Measurements from ENCODE around the gene APH1A.

DNA sequence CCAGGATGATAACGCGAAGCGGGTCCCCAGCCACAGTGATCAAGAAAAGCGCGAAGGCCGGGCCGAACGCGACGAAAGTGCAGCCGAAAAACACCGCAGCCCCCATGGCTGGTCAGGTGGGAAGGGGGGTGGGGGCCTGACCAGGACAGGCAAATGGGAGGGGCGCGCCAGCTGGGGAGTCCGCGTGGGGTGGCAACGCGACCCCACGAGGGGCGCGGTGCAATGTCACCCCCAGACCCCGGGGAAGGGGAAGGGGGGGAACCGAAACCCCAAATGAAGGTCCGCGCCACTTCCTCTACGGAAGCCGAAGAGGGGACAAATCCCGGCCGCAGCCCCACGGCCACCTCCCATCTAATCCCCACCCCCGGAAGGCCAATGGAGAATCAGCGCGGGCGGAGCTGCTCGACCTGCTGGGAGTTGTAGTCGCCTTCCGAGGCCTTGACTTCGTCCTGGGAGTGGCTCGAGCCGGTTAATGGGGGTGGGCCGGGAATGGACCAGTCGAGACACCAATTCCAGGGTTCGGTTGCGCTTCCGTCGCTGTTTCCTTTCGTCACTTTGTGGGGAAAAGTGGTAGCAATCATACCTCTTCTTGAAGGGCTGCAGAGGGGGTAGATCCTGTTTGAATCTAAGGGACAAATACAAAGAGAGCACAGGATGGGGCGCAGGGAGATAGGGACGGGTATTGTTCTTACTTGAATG is at the start of gene APH1A:
- TF ChIP-seq, protein P1, sequence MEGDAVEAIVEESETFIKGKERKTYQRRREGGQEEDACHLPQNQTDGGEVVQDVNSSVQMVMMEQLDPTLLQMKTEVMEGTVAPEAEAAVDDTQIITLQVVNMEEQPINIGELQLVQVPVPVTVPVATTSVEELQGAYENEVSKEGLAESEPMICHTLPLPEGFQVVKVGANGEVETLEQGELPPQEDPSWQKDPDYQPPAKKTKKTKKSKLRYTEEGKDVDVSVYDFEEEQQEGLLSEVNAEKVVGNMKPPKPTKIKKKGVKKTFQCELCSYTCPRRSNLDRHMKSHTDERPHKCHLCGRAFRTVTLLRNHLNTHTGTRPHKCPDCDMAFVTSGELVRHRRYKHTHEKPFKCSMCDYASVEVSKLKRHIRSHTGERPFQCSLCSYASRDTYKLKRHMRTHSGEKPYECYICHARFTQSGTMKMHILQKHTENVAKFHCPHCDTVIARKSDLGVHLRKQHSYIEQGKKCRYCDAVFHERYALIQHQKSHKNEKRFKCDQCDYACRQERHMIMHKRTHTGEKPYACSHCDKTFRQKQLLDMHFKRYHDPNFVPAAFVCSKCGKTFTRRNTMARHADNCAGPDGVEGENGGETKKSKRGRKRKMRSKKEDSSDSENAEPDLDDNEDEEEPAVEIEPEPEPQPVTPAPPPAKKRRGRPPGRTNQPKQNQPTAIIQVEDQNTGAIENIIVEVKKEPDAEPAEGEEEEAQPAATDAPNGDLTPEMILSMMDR (IDR thresholded peaks at IDR 0.05; ENCODE audit: insufficient read depth, low read length, poor library complexity, severe bottlenecking) = no peak
- TF ChIP-seq EZH2phosphoT487 (conservative IDR thresholded peaks at IDR 0.05; ENCODE audit: low read length) = no peak

All from SU-DHL-6 (cell line).